Keratinocyte (primary cell): ENCODE measurements around the gene ASTL.

ENCODE experiments used
- CTCF ChIP-seq, 3 experiments: IDR thresholded peaks in 1 of 3; conservative IDR thresholded peaks in 1 of 3; optimal IDR thresholded peaks in 1 of 3; 2 replicates in 2 of 3; 3 replicates in 1 of 3; pipeline versions ENCODE3 to v1.5.1; 2011; ENCODE audit warnings: low read length in 3 of 3, mild to moderate bottlenecking in 3 of 3, moderate library complexity in 2 of 3, control low read depth in 1 of 3, inconsistent platforms in 1 of 3; ENCODE audit not compliant: insufficient read depth in 2 of 3; ENCODE audit errors: extremely low read depth in 1 of 3
- EZH2 ChIP-seq: IDR thresholded peaks from one replicate; pipeline ENCODE4 v1.6.1; 2012; ENCODE audit warnings: inconsistent platforms, mild to moderate bottlenecking, low read length, moderate library complexity

GRCh38 chr2:96097441-96097840, 40.9 kb downstream of the ASTL start:
- TF ChIP-seq CTCF (optimal IDR thresholded peaks at IDR 0.05 in 1 of 3, IDR thresholded peaks at IDR 0.05 in 1 of 3, conservative IDR thresholded peaks at IDR 0.05 in 1 of 3; ENCODE audit: extremely low read depth in 1 of 3, insufficient read depth in 2 of 3, low read length in 3 of 3) (no peak), EZH2 (no peak)
